ENCODE measurements around the gene IL22RA2. TPM values are rescaled to one million over a fixed set of nuclear protein-coding genes. Genes with fewer than 3 reads are reported as not detected.

The IL22RA2 gene
- total RNA-seq, 1 experiment from 2014 or later: not detected

GRCh38 chr6:137203256-137203655 lies 29.8 kb upstream of the IL22RA2 start:
- in situ Hi-C loops (cut with HindIII; ENCODE audit: low pct_unique_long_range_greater_than_20kb, low sequenced_read_pairs): no loop called here
- no peak for DNase-seq (ENCODE audit: low read depth, low spot score)

GRCh38 chr6:137202078-137202477 lies 28.6 kb upstream of the IL22RA2 start:
- peak; percentile 59 for DNase-seq (ENCODE audit: low read depth, low spot score)
- in situ Hi-C loops (cut with HindIII; ENCODE audit: low pct_unique_long_range_greater_than_20kb, low sequenced_read_pairs): no loop called here

GRCh38 chr6:137201006-137201405 lies 27.6 kb upstream of the IL22RA2 start:
- in situ Hi-C loops (cut with HindIII; ENCODE audit: low pct_unique_long_range_greater_than_20kb, low sequenced_read_pairs): no loop called here
- no peak for DNase-seq (ENCODE audit: low read depth, low spot score)

GRCh38 chr6:137200288-137200687 lies 26.8 kb upstream of the IL22RA2 start:
- in situ Hi-C loops (cut with HindIII; ENCODE audit: low pct_unique_long_range_greater_than_20kb, low sequenced_read_pairs): no loop called here
- DNase-seq (ENCODE audit: low read depth, low spot score): no peak

- in situ Hi-C loops (cut with HindIII; ENCODE audit: low pct_unique_long_range_greater_than_20kb, low sequenced_read_pairs): no loop called here
- DNase-seq (ENCODE audit: low read depth, low spot score): no peak
Measured at GRCh38 chr6:137197684-137198645, 24.5 kb upstream of the IL22RA2 start.

GRCh38 chr6:137193256-137194070 lies 20.0 kb upstream of the IL22RA2 start:
- in situ Hi-C loops (cut with HindIII; ENCODE audit: low pct_unique_long_range_greater_than_20kb, low sequenced_read_pairs): no loop called here

GRCh38 chr6:137192821-137193220 lies 19.4 kb upstream of the IL22RA2 start:
- no peak for DNase-seq (ENCODE audit: low read depth, low spot score)
- in situ Hi-C loops (cut with HindIII; ENCODE audit: low pct_unique_long_range_greater_than_20kb, low sequenced_read_pairs): no loop called here

More at GRCh38 chr6:137193256-137194070, 20.0 kb upstream of the IL22RA2 start:
- no peak for DNase-seq (ENCODE audit: low read depth, low spot score)

- in situ Hi-C loops (cut with HindIII; ENCODE audit: low pct_unique_long_range_greater_than_20kb, low sequenced_read_pairs): no loop called here
- DNase-seq (ENCODE audit: low read depth, low spot score): no peak
Measured at GRCh38 chr6:137191670-137192069, 18.2 kb upstream of the IL22RA2 start.

GRCh38 chr6:137191236-137191635 lies 17.8 kb upstream of the IL22RA2 start:
- in situ Hi-C loops (cut with HindIII; ENCODE audit: low pct_unique_long_range_greater_than_20kb, low sequenced_read_pairs): no loop called here
- no peak for DNase-seq (ENCODE audit: low read depth, low spot score)

- in situ Hi-C loops (cut with HindIII; ENCODE audit: low pct_unique_long_range_greater_than_20kb, low sequenced_read_pairs): no loop called here
- DNase-seq (ENCODE audit: low read depth, low spot score): no peak
Measured at GRCh38 chr6:137190583-137191094, 17.2 kb upstream of the IL22RA2 start.

GRCh38 chr6:137188855-137189254 lies 15.4 kb upstream of the IL22RA2 start:
- peak; percentile 3 for DNase-seq (ENCODE audit: low read depth, low spot score)
- in situ Hi-C loops (cut with HindIII; ENCODE audit: low pct_unique_long_range_greater_than_20kb, low sequenced_read_pairs): no loop called here

GRCh38 chr6:137185290-137185689 lies 11.8 kb upstream of the IL22RA2 start:
- no peak for DNase-seq (ENCODE audit: low read depth, low spot score)
- in situ Hi-C loops (cut with HindIII; ENCODE audit: low pct_unique_long_range_greater_than_20kb, low sequenced_read_pairs): no loop called here

- no peak for DNase-seq (ENCODE audit: low read depth, low spot score)
- in situ Hi-C loops (cut with HindIII; ENCODE audit: low pct_unique_long_range_greater_than_20kb, low sequenced_read_pairs): no loop called here
Measured at GRCh38 chr6:137182654-137183073, 9.2 kb upstream of the IL22RA2 start.

GRCh38 chr6:137181891-137182653 lies 8.6 kb upstream of the IL22RA2 start:
- in situ Hi-C loops (cut with HindIII; ENCODE audit: low pct_unique_long_range_greater_than_20kb, low sequenced_read_pairs): no loop called here
- DNase-seq (ENCODE audit: low read depth, low spot score): no peak

GRCh38 chr6:137177611-137178010 lies 4.2 kb upstream of the IL22RA2 start:
- in situ Hi-C loops (cut with HindIII; ENCODE audit: low pct_unique_long_range_greater_than_20kb, low sequenced_read_pairs): no loop called here
- DNase-seq (ENCODE audit: low read depth, low spot score): no peak

- in situ Hi-C loops (cut with HindIII; ENCODE audit: low pct_unique_long_range_greater_than_20kb, low sequenced_read_pairs): no loop called here
- no peak for DNase-seq (ENCODE audit: low read depth, low spot score)
Measured at GRCh38 chr6:137176729-137177128, 3.3 kb upstream of the IL22RA2 start.

- no peak for DNase-seq (ENCODE audit: low read depth, low spot score)
- in situ Hi-C loops (cut with HindIII; ENCODE audit: low pct_unique_long_range_greater_than_20kb, low sequenced_read_pairs): no loop called here
Measured at GRCh38 chr6:137175868-137176245, 2.4 kb upstream of the IL22RA2 start.
